Mesothelial cell of epicardium (in vitro differentiated cells): ENCODE data around the gene NOL8. TPM values are rescaled to one million over a fixed set of nuclear protein-coding genes. Genes with fewer than 3 reads are reported as not detected.

Experiments used
- DNase-seq, 2 experiments: peaks; one replicate each; pipeline ENCODE4 v3.0.0; 2021; ENCODE audit warnings: low spot score in 2 of 2; ENCODE audit not compliant: unreplicated experiment in 2 of 2
- H3K27ac Mint-ChIP-seq: 2 replicates; pipeline ENCODE4 v1.8.0; 2021; ENCODE audit warnings: mixed read lengths
- H3K27me3 Mint-ChIP-seq: 2 replicates; pipeline ENCODE4 v1.8.0; 2021; ENCODE audit warnings: low read depth, mixed read lengths
- H3K36me3 Mint-ChIP-seq: 2 replicates; pipeline ENCODE4 v1.8.0; 2021; ENCODE audit warnings: mixed read lengths
- H3K4me1 Mint-ChIP-seq: 2 replicates; pipeline ENCODE4 v1.8.0; 2021; ENCODE audit warnings: mixed read lengths
- H3K4me3 Mint-ChIP-seq: 2 replicates; pipeline ENCODE4 v1.8.0; 2021; ENCODE audit warnings: mild to moderate bottlenecking, moderate library complexity, mixed read lengths
- H3K9me3 Mint-ChIP-seq: 2 replicates; pipeline ENCODE4 v1.8.0; 2021; ENCODE audit warnings: mixed read lengths
- total RNA-seq: library from RNA; stranded (reverse); gene quantifications from 3 replicates; pipeline ENCODE4 v1.2.1, GENCODE V29; 2021
- TF ChIP-seq, protein P1 (sequence below): fragments of 200-600 bp; sonication (generic); IDR thresholded peaks from one replicate; pipeline ENCODE4 v1.5.0; 2021; ENCODE audit warnings: antibody characterized with exemption; ENCODE audit not compliant: unreplicated experiment

The NOL8 gene
- total RNA-seq, 1 donor from 2014 or later: 42.7 TPM

DNA sequence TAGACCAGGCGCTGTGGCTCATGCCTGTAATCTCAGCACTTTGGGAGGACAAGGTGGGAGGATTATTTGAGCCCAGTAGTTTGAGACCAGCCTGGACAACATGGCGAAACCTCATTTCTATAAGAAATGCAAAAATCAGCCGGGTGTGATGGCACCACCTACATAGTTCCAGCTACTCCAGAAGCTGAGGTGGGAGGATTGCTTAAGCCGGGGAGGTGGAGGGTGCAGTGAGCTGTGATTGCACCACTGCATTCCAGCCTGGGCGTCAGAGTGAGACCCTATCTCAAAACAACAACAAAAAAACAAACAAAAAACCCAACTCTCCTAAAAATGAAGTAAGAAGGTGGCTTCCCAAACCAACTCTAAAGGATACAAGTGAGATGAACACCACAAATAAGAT lies 54.6 kb downstream of the NOL8 start:
- Mint-ChIP-seq H3K27ac (no peak overlapping the region), H3K4me1 (no peaks in the 10 kb centered on the region), H3K9me3 (no peaks in the 10 kb centered on the region), H3K4me3 (no peak overlapping the region), H3K27me3 (no peaks in the 10 kb centered on the region), H3K36me3 (peaks cover 55% of the 10 kb centered on the region)
- TF ChIP-seq, protein P1, sequence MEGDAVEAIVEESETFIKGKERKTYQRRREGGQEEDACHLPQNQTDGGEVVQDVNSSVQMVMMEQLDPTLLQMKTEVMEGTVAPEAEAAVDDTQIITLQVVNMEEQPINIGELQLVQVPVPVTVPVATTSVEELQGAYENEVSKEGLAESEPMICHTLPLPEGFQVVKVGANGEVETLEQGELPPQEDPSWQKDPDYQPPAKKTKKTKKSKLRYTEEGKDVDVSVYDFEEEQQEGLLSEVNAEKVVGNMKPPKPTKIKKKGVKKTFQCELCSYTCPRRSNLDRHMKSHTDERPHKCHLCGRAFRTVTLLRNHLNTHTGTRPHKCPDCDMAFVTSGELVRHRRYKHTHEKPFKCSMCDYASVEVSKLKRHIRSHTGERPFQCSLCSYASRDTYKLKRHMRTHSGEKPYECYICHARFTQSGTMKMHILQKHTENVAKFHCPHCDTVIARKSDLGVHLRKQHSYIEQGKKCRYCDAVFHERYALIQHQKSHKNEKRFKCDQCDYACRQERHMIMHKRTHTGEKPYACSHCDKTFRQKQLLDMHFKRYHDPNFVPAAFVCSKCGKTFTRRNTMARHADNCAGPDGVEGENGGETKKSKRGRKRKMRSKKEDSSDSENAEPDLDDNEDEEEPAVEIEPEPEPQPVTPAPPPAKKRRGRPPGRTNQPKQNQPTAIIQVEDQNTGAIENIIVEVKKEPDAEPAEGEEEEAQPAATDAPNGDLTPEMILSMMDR: no peak
- DNase-seq: no peak

DNA sequence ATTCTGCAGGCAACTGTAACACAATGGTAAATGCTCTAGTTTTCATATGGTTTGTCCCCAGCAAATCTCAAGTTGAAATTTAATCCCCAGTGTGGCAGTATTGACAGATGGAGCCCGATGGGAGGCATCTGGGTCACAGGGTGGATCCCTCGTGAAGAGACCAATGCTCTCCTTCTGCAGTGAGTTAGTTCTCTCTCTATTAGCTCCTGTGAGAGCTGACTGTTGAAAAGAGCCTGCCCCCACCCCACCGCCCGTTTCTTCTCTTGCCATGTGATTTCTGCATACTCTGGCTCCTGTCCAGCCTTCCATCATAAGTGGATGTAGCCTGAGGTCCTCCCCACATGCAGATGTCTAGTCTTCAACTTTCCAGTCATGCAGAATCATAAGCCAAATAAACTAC lies 58.7 kb downstream of the NOL8 start:
- TF ChIP-seq, protein P1: no peak
- no peaks in the 10 kb centered on the region for H3K4me1 Mint-ChIP-seq
- no peaks in the 10 kb centered on the region for H3K27me3 Mint-ChIP-seq
- H3K36me3 Mint-ChIP-seq: peaks cover 50% of the 10 kb centered on the region
- no peak for DNase-seq
- no peak overlapping the region for H3K27ac Mint-ChIP-seq
- no peaks in the 10 kb centered on the region for H3K9me3 Mint-ChIP-seq
- H3K4me3 Mint-ChIP-seq: no peak overlapping the region

DNA sequence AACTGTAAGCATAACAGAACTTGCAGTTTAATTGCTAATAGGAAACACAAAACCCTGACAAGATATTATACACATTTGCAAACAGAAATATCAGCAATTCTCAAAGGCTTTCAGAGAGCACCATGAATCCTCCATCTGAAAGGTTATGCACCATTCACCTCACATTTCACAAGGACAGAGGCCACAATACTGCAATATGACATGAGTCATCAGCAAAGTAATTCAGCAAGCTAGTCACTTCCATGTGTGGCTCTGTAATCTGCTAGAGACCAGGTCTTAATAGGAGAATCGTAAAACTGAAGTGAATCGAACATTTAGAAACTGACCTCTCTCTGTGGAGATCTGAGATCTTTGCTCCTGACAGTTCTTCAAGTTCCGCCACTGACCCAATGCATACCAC lies 60.0 kb downstream of the NOL8 start:
- DNase-seq: no peak
- peaks cover 45% of the 10 kb centered on the region for H3K36me3 Mint-ChIP-seq
- H3K4me3 Mint-ChIP-seq: no peak overlapping the region
- H3K27me3 Mint-ChIP-seq: no peaks in the 10 kb centered on the region
- H3K4me1 Mint-ChIP-seq: no peaks in the 10 kb centered on the region
- H3K27ac Mint-ChIP-seq: no peak overlapping the region
- no peaks in the 10 kb centered on the region for H3K9me3 Mint-ChIP-seq
- TF ChIP-seq, protein P1: no peak

DNA sequence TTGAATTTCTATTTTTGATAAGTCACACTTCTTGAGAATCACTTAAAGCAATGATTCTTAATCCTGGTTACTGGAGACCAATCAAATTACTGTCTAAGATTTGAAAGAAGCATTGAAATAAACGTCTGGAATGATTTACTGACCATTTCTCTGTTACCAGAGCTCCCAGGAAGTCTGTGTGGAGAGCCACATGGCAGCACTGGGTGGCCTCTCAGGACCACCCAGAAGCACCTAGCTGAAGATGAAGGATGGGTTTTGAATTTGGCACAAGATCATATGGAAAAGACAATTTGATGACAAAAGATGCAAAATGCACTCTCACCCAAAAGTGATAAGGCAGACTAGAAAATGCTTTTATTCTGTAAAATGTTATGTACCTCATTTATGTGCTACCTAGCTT lies 62.0 kb downstream of the NOL8 start:
- H3K4me3 Mint-ChIP-seq: no peak overlapping the region
- H3K9me3 Mint-ChIP-seq: no peaks in the 10 kb centered on the region
- no peaks in the 10 kb centered on the region for H3K4me1 Mint-ChIP-seq
- no peak for DNase-seq
- H3K36me3 Mint-ChIP-seq: peaks cover 43% of the 10 kb centered on the region
- TF ChIP-seq, protein P1: no peak
- H3K27ac Mint-ChIP-seq: no peak overlapping the region
- H3K27me3 Mint-ChIP-seq: no peaks in the 10 kb centered on the region

DNA sequence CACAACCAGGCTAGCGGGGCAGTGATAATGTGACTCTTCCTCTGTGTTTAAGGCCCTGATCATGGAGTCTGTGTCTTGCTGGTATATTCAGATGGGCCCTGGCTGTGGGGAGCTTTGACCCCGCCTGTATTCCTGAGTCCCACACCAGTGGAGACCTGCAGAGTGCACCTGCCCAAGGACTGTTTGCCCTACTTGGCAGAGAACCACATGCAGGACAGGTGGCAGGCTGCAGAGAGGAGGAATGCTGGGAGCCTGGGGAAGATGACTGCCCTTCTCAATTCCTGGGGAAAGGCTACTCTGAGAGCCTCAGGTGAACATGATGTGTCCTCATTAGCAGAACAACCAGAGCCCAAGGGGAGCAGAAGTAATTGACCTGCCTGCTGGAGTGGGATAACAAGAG lies 67.8 kb downstream of the NOL8 start:
- H3K4me3 Mint-ChIP-seq: no peak overlapping the region
- TF ChIP-seq, protein P1: no peak
- no peaks in the 10 kb centered on the region for H3K4me1 Mint-ChIP-seq
- no peaks in the 10 kb centered on the region for H3K27me3 Mint-ChIP-seq
- no peaks in the 10 kb centered on the region for H3K9me3 Mint-ChIP-seq
- H3K27ac Mint-ChIP-seq: no peak overlapping the region
- peaks cover 36% of the 10 kb centered on the region for H3K36me3 Mint-ChIP-seq
- DNase-seq: no peak
